ENCODE measurements around the gene MYLK.

DNA sequence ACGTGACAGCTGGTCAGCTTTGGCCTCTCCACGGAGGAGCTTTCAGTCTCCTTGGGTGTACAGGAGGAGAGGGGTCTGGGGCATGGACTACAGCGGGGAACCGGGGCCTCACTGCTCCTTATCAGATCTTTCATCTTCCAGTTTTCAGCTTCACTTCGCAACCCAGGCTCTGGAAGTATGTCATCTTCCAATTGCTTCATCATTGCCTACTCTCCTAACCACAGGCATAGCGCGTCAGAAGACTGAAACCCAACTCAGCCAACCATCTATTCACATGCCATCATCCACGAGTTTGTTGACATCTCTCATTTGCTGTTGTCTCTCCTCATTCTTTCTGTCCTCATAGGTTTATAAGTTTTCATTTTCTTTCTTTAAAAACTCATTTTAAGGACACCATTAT lies 119.5 kb downstream of the MYLK start:
- TF ChIP-seq POLR2AphosphoS5 (IDR thresholded peaks at IDR 0.05) (no peak), EP300 (IDR thresholded peaks at IDR 0.05) (no peak), POLR2A (IDR thresholded peaks at IDR 0.05) (no peak)
- TF ChIP-seq, protein P1, sequence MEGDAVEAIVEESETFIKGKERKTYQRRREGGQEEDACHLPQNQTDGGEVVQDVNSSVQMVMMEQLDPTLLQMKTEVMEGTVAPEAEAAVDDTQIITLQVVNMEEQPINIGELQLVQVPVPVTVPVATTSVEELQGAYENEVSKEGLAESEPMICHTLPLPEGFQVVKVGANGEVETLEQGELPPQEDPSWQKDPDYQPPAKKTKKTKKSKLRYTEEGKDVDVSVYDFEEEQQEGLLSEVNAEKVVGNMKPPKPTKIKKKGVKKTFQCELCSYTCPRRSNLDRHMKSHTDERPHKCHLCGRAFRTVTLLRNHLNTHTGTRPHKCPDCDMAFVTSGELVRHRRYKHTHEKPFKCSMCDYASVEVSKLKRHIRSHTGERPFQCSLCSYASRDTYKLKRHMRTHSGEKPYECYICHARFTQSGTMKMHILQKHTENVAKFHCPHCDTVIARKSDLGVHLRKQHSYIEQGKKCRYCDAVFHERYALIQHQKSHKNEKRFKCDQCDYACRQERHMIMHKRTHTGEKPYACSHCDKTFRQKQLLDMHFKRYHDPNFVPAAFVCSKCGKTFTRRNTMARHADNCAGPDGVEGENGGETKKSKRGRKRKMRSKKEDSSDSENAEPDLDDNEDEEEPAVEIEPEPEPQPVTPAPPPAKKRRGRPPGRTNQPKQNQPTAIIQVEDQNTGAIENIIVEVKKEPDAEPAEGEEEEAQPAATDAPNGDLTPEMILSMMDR (IDR thresholded peaks at IDR 0.05): no peak

Measured in stomach (tissue), 4 donors.